HG03095 (cell line): ENCODE data around the gene ANKS1A.

Source experiments
- ATAC-seq: cut with Tn5 transposase; IDR thresholded peaks from one replicate; pipeline ENCODE4 v1.9.1; 2021; ENCODE audit warnings: moderate library complexity; ENCODE audit not compliant: unreplicated experiment

The ANKS1A gene

GRCh38 chr6:35018746-35019145 is 129.7 kb downstream of the ANKS1A start:
- ATAC-seq: no peak

GRCh38 chr6:35019171-35019570 is 130.1 kb downstream of the ANKS1A start:
- no peak for ATAC-seq

GRCh38 chr6:35019831-35020230 is 130.8 kb downstream of the ANKS1A start:
- ATAC-seq: no peak

GRCh38 chr6:35021004-35021403 is 131.9 kb downstream of the ANKS1A start:
- ATAC-seq: no peak

GRCh38 chr6:35023091-35024000 is 134.3 kb downstream of the ANKS1A start:
- ATAC-seq: no peak

- no peak for ATAC-seq
These were observed 135.5 kb downstream of the ANKS1A start for GRCh38 chr6:35024551-35025054.

GRCh38 chr6:35025232-35026188 is 136.5 kb downstream of the ANKS1A start:
- ATAC-seq: no peak

- no peak for ATAC-seq
These were observed 137.6 kb downstream of the ANKS1A start for GRCh38 chr6:35026434-35027222.

- no peak for ATAC-seq
These were observed 138.8 kb downstream of the ANKS1A start for GRCh38 chr6:35027807-35028206.

GRCh38 chr6:35028781-35029769 is 140.0 kb downstream of the ANKS1A start:
- no peak for ATAC-seq

- ATAC-seq: no peak
These were observed 141.0 kb downstream of the ANKS1A start for GRCh38 chr6:35030099-35030498.

- no peak for ATAC-seq
These were observed 142.8 kb downstream of the ANKS1A start for GRCh38 chr6:35031611-35032529.

- ATAC-seq: no peak
These were observed 144.6 kb downstream of the ANKS1A start for GRCh38 chr6:35033683-35034082.

- ATAC-seq: no peak
These were observed 145.5 kb downstream of the ANKS1A start for GRCh38 chr6:35034411-35035191.

GRCh38 chr6:35035481-35036030 is 146.5 kb downstream of the ANKS1A start:
- ATAC-seq: no peak

GRCh38 chr6:35036059-35036827 is 147.2 kb downstream of the ANKS1A start:
- ATAC-seq: no peak
